ENCODE results near the gene ADNP.

ADNP gene

GRCh38 chr20:50932016-50932485, 814 bp upstream of the ADNP start:
- DNase-seq = no peak

DNA sequence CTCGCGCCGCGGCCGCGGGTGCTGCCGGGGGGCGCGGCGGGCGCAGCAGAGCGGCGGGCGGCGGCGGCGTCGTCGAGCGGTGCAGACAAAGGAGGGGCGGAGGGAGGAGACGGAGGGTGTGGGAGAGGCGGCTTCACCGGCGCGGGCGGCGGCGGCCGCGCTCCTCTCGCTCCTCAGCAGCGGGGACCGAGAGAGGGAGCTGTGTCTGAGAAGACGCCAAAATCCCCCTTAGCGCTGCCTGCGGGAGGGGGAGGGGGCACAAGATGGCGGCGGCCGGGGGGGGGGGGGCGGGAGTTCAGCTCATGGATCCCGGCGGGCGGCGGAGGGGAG, 296 bp downstream of the ADNP start:
- DNase-seq = no peak

GRCh38 chr20:50930139-50930975, 880 bp downstream of the ADNP start:
- DNase-seq = peak; percentile 42

DNA sequence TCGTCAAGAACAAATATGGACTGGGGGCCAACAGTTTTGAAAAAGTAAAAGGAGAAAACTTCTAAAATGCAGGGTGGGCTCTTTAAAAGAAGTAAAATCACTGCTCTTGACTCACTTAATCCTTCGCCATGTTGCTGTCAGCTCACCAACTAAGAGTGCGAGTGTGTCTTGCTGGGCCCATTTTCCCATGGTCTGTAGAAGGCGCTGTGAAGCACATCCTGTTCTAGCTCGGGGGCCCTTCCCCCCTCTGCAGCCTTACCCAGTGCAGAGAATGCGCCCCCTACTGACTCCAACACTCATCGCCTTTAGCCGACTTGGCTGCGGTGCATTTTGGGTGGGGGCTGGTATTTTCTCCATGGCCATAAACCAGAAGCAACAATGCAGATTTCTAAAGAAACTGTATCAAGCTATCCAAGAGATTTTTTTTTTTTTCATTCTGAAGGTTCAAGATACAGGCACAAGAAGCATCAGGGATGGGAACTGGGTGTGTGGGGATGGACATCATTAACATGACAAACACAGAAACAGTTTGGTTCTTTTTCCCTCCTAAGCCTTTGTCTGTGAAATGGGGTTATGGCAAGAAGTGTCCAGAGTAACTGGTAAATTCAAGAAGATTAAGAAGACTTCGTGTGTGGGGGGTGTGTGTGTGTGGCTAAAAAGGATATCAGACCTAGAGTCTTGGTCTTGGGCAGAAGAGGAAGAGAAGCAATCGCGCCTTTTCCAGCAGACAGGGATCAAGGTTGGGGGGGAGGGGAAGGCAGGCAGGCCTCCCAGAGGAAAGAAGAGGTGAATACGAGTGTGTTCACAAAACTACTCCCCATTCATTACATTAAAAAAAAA, 1.7 kb downstream of the ADNP start:
- peak; percentile 99 for DNase-seq

DNA sequence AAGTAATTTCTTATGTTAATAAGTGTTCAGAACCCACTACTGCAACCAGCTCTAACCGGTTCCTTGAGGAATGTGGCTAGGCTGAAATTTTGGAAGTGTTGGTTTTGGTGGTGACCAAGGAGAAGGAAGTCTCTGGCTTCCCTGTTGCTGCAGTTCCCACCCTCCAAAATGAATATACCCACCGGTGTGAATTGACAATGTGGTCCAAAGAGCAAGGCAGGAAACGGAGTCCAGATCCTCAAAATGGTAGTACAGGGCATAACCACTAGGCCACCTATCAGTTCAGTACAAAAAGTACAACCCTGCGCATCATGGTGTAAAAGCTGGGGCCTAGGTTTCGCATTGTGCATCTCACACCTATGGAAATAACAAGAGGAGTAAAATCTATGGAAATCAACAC, 2.8 kb downstream of the ADNP start:
- DNase-seq = no peak

DNA sequence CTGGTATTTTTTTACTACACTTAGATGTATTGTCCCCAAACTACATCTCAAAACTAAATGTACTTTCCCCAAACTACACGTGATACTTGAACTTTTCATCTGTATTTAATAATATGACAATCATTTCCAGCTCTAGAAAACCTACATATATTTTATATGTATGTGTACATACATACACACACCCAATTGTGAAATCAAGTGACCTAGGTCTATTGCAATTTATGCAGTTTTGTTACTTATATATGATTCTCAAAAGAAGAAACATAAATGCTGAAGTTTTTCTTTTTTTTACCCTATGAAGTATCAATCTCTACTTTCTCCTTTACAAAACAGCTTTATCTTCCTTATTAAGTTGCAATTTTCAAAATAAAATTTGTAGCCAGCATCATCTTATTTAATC, 4.7 kb downstream of the ADNP start:
- no peak for DNase-seq

- DNase-seq = no peak
Observed at GRCh38 chr20:50924261-50924920, 6.8 kb downstream of the ADNP start.

- DNase-seq = no peak
Observed at GRCh38 chr20:50921803-50922501, 9.3 kb downstream of the ADNP start.

GRCh38 chr20:50920997-50921396, 10.2 kb downstream of the ADNP start:
- peak; percentile 42 for DNase-seq

- DNase-seq = no peak
Observed at GRCh38 chr20:50919567-50919966, 11.7 kb downstream of the ADNP start.

- no peak for DNase-seq
Observed at GRCh38 chr20:50918403-50918802, 12.8 kb downstream of the ADNP start.

DNA sequence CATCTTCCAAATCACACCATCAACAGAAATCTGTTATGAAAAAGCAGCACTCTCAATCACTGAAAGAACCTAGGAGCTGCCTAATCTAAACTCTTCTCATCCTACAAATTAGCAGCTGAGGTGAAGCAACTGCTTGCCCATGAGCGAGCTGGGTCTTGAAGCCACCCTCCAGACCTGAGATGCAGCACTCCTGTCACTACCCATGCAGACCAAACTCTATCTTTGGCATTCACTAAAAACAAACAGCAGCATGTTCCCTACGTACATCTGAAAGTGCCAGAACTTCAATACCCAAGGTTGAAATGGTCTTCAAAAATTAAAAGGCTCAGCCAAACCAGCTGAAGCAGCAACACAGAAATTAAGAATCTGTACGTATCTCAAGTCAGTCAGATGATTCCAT, 14.3 kb downstream of the ADNP start:
- DNase-seq = no peak

DNA sequence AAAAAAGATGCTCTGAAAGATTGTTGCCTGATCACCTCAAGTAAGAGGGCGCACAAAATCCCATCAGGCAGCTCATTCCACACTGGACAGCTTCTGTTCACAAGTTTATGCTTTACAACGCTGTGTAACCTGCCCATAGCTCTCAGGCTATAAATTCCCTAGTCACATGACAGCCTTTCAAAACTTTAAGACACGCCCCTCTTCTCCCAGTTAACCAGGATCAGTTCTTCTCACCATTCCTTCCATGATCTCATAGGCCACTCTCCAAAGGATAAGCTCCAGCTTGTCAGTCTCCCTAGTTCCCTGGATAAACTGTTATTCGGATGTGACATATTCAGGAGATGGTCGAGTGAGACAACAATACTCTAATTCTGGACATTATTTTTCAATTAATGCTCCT, 15.0 kb downstream of the ADNP start:
- no peak for DNase-seq

- no peak for DNase-seq
Observed at GRCh38 chr20:50915424-50915823, 15.8 kb downstream of the ADNP start.

GRCh38 chr20:50913690-50914375, 17.4 kb downstream of the ADNP start:
- peak; percentile 27 for DNase-seq

- DNase-seq = no peak
Observed at GRCh38 chr20:50911716-50912115, 19.5 kb downstream of the ADNP start.

DNA sequence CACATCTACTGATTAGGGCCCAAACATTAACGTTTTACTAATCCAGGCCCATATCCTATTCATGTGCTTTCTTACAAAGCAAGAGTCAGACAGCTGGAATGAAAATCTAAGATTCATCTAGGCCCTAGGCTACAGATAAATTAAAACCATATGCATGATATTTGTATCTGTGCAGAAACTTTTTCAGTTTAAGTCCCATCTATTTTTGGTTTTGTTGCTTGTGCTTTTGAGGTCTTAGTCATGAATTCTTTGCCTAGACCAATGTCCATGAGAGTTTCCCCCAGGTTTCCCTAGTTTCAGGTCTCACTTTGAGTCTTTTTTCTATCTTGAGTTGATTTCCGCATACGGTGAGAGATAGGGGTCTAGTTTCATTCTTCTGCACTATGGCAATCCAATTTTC, 20.2 kb downstream of the ADNP start:
- no peak for DNase-seq

DNA sequence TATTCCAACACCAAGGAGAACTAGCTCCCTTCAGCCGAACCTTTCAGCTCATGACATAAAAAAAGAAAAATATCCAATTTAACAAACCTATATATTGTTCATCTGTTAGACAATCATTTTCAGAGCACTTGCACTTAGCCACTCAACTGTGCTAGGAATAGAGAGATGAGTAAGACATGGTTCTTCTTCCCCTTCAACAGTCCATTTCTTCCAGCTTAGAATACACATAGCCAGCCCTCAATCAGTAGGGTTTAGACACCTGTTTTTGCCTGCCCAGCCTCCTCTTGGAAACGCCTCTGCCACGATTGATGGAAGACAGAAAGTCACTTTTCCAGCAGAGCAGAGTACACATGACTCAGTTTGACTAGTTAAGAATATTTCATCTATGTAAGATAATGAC, 21.8 kb downstream of the ADNP start:
- DNase-seq = no peak

GRCh38 chr20:50904067-50904570, 27.1 kb downstream of the ADNP start:
- DNase-seq = no peak

- DNase-seq = peak; percentile 88
Observed at GRCh38 chr20:50903353-50904051, 27.7 kb downstream of the ADNP start.

- no peak for DNase-seq
Observed at GRCh38 chr20:50901301-50901700, 29.9 kb downstream of the ADNP start.

DNA sequence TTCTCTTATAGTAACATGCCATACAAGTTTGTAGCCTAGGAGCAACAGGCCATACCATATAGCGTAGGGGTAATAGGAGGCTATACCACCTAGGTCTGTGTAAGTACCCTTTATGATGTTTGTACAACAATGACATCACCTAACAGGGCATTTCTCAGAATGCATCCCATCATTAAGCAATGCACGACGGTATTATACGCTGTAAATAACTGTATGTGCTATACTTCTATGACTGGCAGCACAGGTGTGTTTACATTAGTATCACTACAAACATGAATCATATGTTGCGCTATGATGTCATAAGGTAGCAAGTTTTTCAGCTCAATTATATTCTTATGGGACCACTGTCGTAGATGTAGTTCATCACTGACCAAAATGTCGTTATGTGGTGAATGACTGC, 31.0 kb downstream of the ADNP start:
- no peak for DNase-seq
